GM19193 (cell line): ENCODE measurements around the gene HSF2.

Experiments
- POLR2A ChIP-seq: IDR thresholded peaks from 4 replicates; pipeline ENCODE4 v1.6.1; 2011; ENCODE audit not compliant: insufficient read depth, insufficient read length; ENCODE audit errors: extremely low read depth

HSF2 gene

GRCh38 chr6:122399348-122400120, at the start of gene HSF2:
Gene HSF2 (plus strand): TSS chr6:122399652. CDS start chr6:122399738, 86 bp downstream.
- TF ChIP-seq POLR2A: peak; percentile 68

- TF ChIP-seq POLR2A: no peak
Observed at GRCh38 chr6:122352981-122353664, 46.3 kb upstream of the HSF2 start.

GRCh38 chr6:122360809-122361208, 38.6 kb upstream of the HSF2 start:
- TF ChIP-seq POLR2A: no peak

- TF ChIP-seq POLR2A: no peak
Observed at GRCh38 chr6:122361314-122361979, 38.0 kb upstream of the HSF2 start.

- TF ChIP-seq POLR2A: no peak
Observed at GRCh38 chr6:122363769-122364483, 35.5 kb upstream of the HSF2 start.

GRCh38 chr6:122365775-122366403, 33.6 kb upstream of the HSF2 start:
- TF ChIP-seq POLR2A: no peak

- no peak for TF ChIP-seq POLR2A
Observed at GRCh38 chr6:122367171-122367570, 32.3 kb upstream of the HSF2 start.

GRCh38 chr6:122369536-122369935, 29.9 kb upstream of the HSF2 start:
- no peak for TF ChIP-seq POLR2A

GRCh38 chr6:122372647-122373046, 26.8 kb upstream of the HSF2 start:
- TF ChIP-seq POLR2A: no peak

GRCh38 chr6:122374307-122374706, 25.1 kb upstream of the HSF2 start:
- no peak for TF ChIP-seq POLR2A

- no peak for TF ChIP-seq POLR2A
Observed at GRCh38 chr6:122376246-122376645, 23.2 kb upstream of the HSF2 start.

- TF ChIP-seq POLR2A: no peak
Observed at GRCh38 chr6:122381494-122382265, 17.8 kb upstream of the HSF2 start.

- TF ChIP-seq POLR2A: no peak
Observed at GRCh38 chr6:122385857-122386612, 13.4 kb upstream of the HSF2 start.
